Esophagus squamous epithelium (tissue), 4 donors: ENCODE measurements around the gene FBXL17.

Experiments
- POLR2A ChIP-seq, 4 donors: fragments of 450-650 bp; IDR thresholded peaks; one replicate each; pipeline ENCODE4 v1.6.1; 2017; ENCODE audit warnings: antibody characterized with exemption in 4 of 4, mild to moderate bottlenecking in 4 of 4, moderate library complexity in 3 of 4
- TF ChIP-seq, protein P1 (sequence below), 6 experiments: fragments of 450-650 bp in 4 of 6; fragments of 200-600 bp in 2 of 6; sonication (generic) in 2 of 6; IDR thresholded peaks; one replicate each; pipeline ENCODE4 v1.5.1; 2016 to 2019; ENCODE audit warnings: antibody characterized with exemption in 6 of 6, mild to moderate bottlenecking in 4 of 6, moderate library complexity in 4 of 6

DNA sequence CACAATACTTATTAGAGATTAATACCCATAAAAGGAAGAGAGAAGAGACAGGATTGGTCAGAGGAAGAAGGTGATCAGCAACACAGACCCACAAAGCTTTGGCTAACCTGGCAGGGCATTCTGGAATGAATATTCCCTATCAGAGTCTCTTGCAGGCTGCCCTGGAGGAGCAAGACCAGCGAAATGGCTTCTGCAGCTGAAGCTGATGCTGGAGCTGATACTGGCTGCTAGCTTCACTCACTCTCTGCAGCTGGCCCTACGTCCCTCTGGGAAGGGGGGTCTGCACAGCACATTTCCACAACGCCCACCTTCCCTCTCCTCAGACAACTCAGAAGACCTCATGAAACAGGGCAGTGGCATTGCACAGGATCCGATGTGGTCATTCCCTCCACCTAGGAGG is 541.3 kb downstream of the FBXL17 start:
- TF ChIP-seq, protein P1, sequence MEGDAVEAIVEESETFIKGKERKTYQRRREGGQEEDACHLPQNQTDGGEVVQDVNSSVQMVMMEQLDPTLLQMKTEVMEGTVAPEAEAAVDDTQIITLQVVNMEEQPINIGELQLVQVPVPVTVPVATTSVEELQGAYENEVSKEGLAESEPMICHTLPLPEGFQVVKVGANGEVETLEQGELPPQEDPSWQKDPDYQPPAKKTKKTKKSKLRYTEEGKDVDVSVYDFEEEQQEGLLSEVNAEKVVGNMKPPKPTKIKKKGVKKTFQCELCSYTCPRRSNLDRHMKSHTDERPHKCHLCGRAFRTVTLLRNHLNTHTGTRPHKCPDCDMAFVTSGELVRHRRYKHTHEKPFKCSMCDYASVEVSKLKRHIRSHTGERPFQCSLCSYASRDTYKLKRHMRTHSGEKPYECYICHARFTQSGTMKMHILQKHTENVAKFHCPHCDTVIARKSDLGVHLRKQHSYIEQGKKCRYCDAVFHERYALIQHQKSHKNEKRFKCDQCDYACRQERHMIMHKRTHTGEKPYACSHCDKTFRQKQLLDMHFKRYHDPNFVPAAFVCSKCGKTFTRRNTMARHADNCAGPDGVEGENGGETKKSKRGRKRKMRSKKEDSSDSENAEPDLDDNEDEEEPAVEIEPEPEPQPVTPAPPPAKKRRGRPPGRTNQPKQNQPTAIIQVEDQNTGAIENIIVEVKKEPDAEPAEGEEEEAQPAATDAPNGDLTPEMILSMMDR (IDR thresholded peaks at IDR 0.05), result no peak
- no peak for TF ChIP-seq POLR2A (IDR thresholded peaks at IDR 0.05)
